Measurements from ENCODE around the gene KRTAP10-11. TPM values are rescaled to one million over a fixed set of nuclear protein-coding genes. Genes with fewer than 3 reads are reported as not detected.

The KRTAP10-11 gene
- total and polyA plus RNA-seq, 11 donors: not detected

DNA sequence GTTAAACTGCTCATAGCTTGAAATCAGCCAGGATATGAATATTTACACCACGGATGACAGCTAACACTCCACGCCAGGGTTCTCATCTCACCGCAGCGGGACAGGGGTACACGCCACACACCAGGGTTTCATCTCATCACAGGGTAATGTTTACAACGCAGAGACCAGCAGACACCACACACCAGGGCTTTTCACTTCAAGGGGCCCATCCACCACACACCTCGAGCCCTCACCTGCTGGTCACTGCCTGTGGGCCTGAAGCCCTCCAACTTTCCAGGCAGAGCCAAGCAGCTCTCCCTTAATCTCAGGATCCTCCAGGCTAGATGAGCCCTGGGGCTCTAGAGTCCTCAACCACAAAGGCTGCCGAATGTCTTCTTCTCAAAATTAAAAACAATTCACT, 49.4 kb downstream of the KRTAP10-11 start:
- DNase-seq (no peak), ATAC-seq (no peak)
- Histone ChIP-seq H3K27ac (no peak overlapping the region), H3K36me3 (no peaks in the 10 kb centered on the region), H3K9me3 (peaks cover 0 to 27% (median 14%) of the 10 kb centered on the region in 12 donors), H3K4me1 (peaks cover 0 to 6% (median 0%) of the 10 kb centered on the region in 12 donors), H3K4me3 (no peak overlapping the region), H3K27me3 (peaks cover 0 to 42% (median 17%) of the 10 kb centered on the region in 9 donors)
- intact Hi-C loops (cut with DNase I): no loop called here
- WGBS, 4 donors: 69 to 90% (median 76%) methylated on average over 8 of the region's 8 CpGs
- TF ChIP-seq POLR2A (IDR thresholded peaks at IDR 0.05): no peak
- TF ChIP-seq, protein P1, sequence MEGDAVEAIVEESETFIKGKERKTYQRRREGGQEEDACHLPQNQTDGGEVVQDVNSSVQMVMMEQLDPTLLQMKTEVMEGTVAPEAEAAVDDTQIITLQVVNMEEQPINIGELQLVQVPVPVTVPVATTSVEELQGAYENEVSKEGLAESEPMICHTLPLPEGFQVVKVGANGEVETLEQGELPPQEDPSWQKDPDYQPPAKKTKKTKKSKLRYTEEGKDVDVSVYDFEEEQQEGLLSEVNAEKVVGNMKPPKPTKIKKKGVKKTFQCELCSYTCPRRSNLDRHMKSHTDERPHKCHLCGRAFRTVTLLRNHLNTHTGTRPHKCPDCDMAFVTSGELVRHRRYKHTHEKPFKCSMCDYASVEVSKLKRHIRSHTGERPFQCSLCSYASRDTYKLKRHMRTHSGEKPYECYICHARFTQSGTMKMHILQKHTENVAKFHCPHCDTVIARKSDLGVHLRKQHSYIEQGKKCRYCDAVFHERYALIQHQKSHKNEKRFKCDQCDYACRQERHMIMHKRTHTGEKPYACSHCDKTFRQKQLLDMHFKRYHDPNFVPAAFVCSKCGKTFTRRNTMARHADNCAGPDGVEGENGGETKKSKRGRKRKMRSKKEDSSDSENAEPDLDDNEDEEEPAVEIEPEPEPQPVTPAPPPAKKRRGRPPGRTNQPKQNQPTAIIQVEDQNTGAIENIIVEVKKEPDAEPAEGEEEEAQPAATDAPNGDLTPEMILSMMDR (IDR thresholded peaks at IDR 0.05): no peak

DNA sequence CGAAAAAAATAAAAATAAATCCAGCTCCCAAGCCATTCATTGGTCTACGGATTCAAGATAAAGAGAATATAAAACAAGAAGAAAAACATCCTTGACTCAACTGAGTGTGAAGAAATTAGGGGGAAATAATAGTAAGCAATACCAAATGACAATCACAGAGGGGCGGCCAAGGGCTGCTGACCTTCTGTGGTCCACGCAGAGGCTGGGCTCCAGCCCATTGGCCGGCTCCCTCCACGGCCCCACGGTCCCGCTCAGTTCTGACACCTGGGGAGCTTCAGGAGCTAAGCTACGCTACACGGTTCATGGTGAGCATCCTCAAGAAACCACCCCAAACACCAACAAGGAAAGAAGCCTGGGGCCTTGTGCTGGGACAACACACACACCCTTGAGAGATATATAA, 50.4 kb downstream of the KRTAP10-11 start:
- Histone ChIP-seq H3K36me3 (no peaks in the 10 kb centered on the region), H3K27ac (no peak overlapping the region), H3K27me3 (peaks cover 0 to 52% (median 24%) of the 10 kb centered on the region in 9 donors), H3K4me3 (no peak overlapping the region), H3K4me1 (peaks cover 0 to 6% (median 0%) of the 10 kb centered on the region in 12 donors), H3K9me3 (peaks cover 0 to 27% (median 14%) of the 10 kb centered on the region in 12 donors)
- no peak for TF ChIP-seq POLR2A (IDR thresholded peaks at IDR 0.05)
- TF ChIP-seq, protein P1 (IDR thresholded peaks at IDR 0.05): no peak
- ATAC-seq: no peak
- 59 to 71% (median 63%) methylated on average over 10 of the region's 10 CpGs for WGBS, 4 donors
- intact Hi-C loops (cut with DNase I): no loop called here
- no peak for DNase-seq

Other genes with a start within 250 kb of the KRTAP10-11 start
- gene LRRC3, start 190.9 kb upstream of the KRTAP10-11 start, total RNA-seq: 1 to 10 TPM; 1.7 to 5.3 (median 2.3) TPM
- 1 to 10 TPM; 1.4 to 5.8 TPM for gene LRRC3, start 190.9 kb upstream of the KRTAP10-11 start, polyA plus RNA-seq
- not detected for gene KRTAP10-1, start 106.2 kb upstream of the KRTAP10-11 start, total RNA-seq
- not detected for gene KRTAP10-1, start 106.2 kb upstream of the KRTAP10-11 start, polyA plus RNA-seq
- not detected for gene KRTAP10-2, start 94.9 kb upstream of the KRTAP10-11 start, total RNA-seq
- gene KRTAP10-2, start 94.9 kb upstream of the KRTAP10-11 start, polyA plus RNA-seq: not detected
- gene KRTAP10-3, start 87.6 kb upstream of the KRTAP10-11 start, total RNA-seq: not detected
- not detected for gene KRTAP10-3, start 87.6 kb upstream of the KRTAP10-11 start, polyA plus RNA-seq
- gene KRTAP10-4, start 72.7 kb upstream of the KRTAP10-11 start, total RNA-seq: not detected
- not detected for gene KRTAP10-4, start 72.7 kb upstream of the KRTAP10-11 start, polyA plus RNA-seq
- gene KRTAP10-5, start 65.8 kb upstream of the KRTAP10-11 start, total RNA-seq: not detected
- gene KRTAP10-5, start 65.8 kb upstream of the KRTAP10-11 start, polyA plus RNA-seq: not detected
- not detected for gene KRTAP10-6, start 53.9 kb upstream of the KRTAP10-11 start, total RNA-seq
- not detected for gene KRTAP10-6, start 53.9 kb upstream of the KRTAP10-11 start, polyA plus RNA-seq
- gene KRTAP10-7, start 45.8 kb upstream of the KRTAP10-11 start, total RNA-seq: not detected
- not detected for gene KRTAP10-7, start 45.8 kb upstream of the KRTAP10-11 start, polyA plus RNA-seq
- gene KRTAP10-8, start 34.3 kb upstream of the KRTAP10-11 start, total RNA-seq: not detected
- gene KRTAP10-8, start 34.3 kb upstream of the KRTAP10-11 start, polyA plus RNA-seq: not detected
- not detected for gene KRTAP10-9, start 19.3 kb upstream of the KRTAP10-11 start, total RNA-seq
- gene KRTAP10-9, start 19.3 kb upstream of the KRTAP10-11 start, polyA plus RNA-seq: not detected
- not detected for gene KRTAP10-10, start 9.1 kb upstream of the KRTAP10-11 start, total RNA-seq
- not detected for gene KRTAP10-10, start 9.1 kb upstream of the KRTAP10-11 start, polyA plus RNA-seq
- not detected for gene KRTAP12-4, start 8.2 kb downstream of the KRTAP10-11 start, total RNA-seq
- not detected for gene KRTAP12-4, start 8.2 kb downstream of the KRTAP10-11 start, polyA plus RNA-seq
- gene KRTAP12-3, start 11.5 kb downstream of the KRTAP10-11 start, total RNA-seq: not detected
- gene KRTAP12-3, start 11.5 kb downstream of the KRTAP10-11 start, polyA plus RNA-seq: not detected
- not detected for gene KRTAP12-2, start 20.5 kb downstream of the KRTAP10-11 start, total RNA-seq
- gene KRTAP12-2, start 20.5 kb downstream of the KRTAP10-11 start, polyA plus RNA-seq: not detected
- gene KRTAP12-1, start 35.7 kb downstream of the KRTAP10-11 start, total RNA-seq: not detected
- gene KRTAP12-1, start 35.7 kb downstream of the KRTAP10-11 start, polyA plus RNA-seq: not detected
- not detected for gene KRTAP10-12, start 50.8 kb downstream of the KRTAP10-11 start, total RNA-seq
- gene KRTAP10-12, start 50.8 kb downstream of the KRTAP10-11 start, polyA plus RNA-seq: not detected
- gene TSPEAR, start 65.2 kb downstream of the KRTAP10-11 start, total RNA-seq: 1 to 10 TPM in 3 of 9 donors, under 1 TPM in 4, not detected in 2; 0.07 to 2.5 (median 0.71) TPM
- gene TSPEAR, start 65.2 kb downstream of the KRTAP10-11 start, polyA plus RNA-seq: 1 to 10 TPM in 1 of 2 donors, under 1 TPM in 1; 0.01 to 2.6 TPM
- 10 to 100 TPM; 57.4 to 84.4 (median 71.4) TPM for gene UBE2G2, start 155.4 kb downstream of the KRTAP10-11 start, total RNA-seq
- gene UBE2G2, start 155.4 kb downstream of the KRTAP10-11 start, polyA plus RNA-seq: 10 to 100 TPM; 44.3 to 60.0 TPM
- gene SUMO3, start 171.6 kb downstream of the KRTAP10-11 start, total RNA-seq: 10 to 100 TPM; 68.2 to 83.0 (median 78.1) TPM
- gene SUMO3, start 171.6 kb downstream of the KRTAP10-11 start, polyA plus RNA-seq: 100 to 1,000 TPM in 1 of 2 donors, 10 to 100 TPM in 1; 22.0 to 108 TPM
- gene PTTG1IP, start 227.3 kb downstream of the KRTAP10-11 start, total RNA-seq: 100 to 1,000 TPM; 134 to 319 (median 172) TPM
- 100 to 1,000 TPM; 126 to 253 TPM for gene PTTG1IP, start 227.3 kb downstream of the KRTAP10-11 start, polyA plus RNA-seq